Stimulated activated CD4-positive, alpha-beta T cell treated with anti-CD3 and anti-CD28 coated beads, TNF-alpha, amount 100 ng/mL, for 48 hours (primary cell): Measurements from ENCODE around the gene MCTP1.

Experiments
- DNase-seq, 3 donors: peaks; one replicate each; pipeline ENCODE4 v3.0.0-alpha.2; 2020; ENCODE audit warnings: low read depth in 3 of 3

Gene MCTP1

DNA sequence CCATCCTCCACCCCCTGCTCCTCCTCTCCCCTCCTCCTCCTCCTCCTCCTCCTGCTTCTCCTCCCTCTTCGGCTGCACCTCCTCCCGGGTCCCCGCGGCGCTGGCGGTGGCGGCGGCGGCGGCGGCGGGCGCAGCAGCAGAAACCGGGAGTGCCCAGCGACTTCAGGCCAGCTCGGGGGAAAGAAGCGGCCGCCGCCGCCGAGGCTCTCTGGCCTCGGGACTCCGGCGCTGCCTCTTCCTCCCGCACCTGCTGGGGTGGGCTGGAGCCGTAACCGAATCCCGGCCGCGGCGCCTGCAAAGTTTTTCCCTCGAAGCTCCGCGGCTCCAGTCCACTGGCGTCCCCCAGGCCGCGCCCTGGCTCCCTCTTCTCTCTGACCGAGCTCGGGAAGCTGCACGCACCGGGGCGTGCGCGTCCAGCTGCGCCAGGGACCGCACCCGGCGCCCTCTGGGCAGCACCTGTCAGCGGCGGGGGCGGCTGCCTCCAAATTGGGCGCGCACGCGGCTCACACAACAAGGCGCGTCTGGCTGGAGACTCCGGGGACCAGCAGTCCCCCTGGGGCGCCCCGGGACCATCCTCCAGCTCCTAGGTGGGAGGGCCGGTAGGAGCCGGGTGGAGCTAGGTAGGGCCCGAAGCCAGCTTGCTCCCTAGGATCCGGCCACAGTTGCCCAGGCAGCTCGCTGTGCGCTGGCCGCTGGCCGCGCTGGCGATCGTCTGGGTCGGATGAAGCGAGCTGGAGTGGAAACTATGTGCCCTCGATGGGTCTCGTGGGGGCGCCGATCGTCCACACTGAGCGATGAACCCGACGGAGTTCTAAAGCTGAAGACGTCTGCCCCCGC, at the start of gene MCTP1:
Gene MCTP1 (minus strand): TSS at position 523 of the 837 bp plus-strand sequence.
- DNase-seq: no peak

- DNase-seq: no peak
Measured at GRCh38 chr5:95332158-95332557, 47.3 kb upstream of the MCTP1 start.

DNA sequence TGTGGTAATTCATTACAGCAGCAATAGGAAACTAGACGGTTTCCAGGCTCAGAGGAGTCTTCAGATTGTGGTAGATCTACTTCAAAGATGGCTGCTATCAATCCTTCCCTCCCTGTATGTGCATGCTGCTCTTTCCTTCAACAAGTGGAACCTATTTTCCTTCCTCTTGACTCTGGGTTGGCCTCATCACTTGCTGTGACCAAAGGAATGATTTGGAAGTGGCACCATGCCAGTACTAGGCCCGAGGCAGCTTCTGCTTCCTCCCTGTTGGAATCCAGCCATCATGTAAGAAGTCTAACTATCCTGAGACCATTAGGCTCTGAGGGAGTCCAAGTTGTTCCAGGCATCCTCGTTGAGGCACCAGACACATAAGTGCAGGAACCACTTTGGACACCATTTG, 46.5 kb upstream of the MCTP1 start:
- no peak for DNase-seq

DNA sequence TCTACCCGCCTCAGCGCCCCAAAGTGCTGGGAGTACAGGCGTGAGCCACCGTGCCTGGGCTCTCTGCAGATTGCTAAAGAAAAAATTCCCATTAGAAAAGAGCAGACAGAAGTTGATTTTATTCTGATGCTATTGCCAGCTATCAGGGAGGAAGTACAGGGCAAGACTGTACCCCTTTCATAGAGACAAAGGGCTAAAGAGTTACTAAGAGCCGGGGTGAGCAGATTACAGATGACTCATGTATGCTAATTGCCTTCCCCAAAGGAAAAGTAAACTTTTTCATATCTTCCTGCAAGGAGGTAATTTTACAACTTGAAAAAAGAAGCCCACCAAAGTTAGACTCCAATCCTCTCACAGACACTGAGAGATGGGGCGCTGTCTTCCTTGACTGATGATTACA, 42.3 kb upstream of the MCTP1 start:
- DNase-seq: no peak

- DNase-seq: no peak
Measured at GRCh38 chr5:95317687-95318086, 32.8 kb upstream of the MCTP1 start.

- DNase-seq: no peak
Measured at GRCh38 chr5:95317085-95317484, 32.2 kb upstream of the MCTP1 start.

GRCh38 chr5:95304711-95305110, 19.8 kb upstream of the MCTP1 start:
- DNase-seq: no peak

DNA sequence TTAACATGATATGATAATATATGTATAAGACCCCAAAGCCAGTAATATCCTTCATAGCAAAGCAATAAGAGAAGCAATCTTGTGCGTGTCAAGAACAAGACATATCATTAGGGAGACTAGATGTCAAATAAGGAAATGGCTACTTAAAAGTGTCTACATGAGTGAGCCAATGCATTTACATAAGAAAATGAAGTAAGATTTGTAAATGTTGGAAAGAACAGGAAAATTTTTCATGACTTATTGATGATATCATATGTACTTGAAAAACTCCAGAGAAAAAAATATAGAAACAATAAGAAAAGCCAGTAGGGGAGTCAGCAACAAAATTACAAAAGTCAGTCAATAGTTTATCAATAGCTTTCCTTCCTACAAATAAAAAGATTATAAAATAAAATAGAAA, 13.8 kb upstream of the MCTP1 start:
- no peak for DNase-seq

- DNase-seq: no peak
Measured at GRCh38 chr5:95296291-95296690, 11.4 kb upstream of the MCTP1 start.

DNA sequence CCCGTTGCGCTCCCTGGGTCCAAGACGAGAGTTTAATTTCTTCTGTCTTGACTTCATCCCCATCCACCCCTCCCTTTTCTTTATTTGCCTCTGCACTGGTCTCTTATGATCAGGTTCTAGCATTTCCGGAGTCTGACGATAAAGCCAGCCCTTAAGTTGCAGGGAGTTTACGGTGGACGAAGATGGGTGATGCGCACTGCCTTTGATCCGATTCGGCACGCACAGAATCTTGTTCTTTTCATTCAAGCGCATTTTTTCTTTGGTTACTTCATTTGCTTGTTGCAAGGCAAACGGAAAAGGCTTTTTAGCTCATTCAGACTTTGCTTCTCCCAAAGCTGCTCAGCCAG, 488 bp upstream of the MCTP1 start:
- no peak for DNase-seq

DNA sequence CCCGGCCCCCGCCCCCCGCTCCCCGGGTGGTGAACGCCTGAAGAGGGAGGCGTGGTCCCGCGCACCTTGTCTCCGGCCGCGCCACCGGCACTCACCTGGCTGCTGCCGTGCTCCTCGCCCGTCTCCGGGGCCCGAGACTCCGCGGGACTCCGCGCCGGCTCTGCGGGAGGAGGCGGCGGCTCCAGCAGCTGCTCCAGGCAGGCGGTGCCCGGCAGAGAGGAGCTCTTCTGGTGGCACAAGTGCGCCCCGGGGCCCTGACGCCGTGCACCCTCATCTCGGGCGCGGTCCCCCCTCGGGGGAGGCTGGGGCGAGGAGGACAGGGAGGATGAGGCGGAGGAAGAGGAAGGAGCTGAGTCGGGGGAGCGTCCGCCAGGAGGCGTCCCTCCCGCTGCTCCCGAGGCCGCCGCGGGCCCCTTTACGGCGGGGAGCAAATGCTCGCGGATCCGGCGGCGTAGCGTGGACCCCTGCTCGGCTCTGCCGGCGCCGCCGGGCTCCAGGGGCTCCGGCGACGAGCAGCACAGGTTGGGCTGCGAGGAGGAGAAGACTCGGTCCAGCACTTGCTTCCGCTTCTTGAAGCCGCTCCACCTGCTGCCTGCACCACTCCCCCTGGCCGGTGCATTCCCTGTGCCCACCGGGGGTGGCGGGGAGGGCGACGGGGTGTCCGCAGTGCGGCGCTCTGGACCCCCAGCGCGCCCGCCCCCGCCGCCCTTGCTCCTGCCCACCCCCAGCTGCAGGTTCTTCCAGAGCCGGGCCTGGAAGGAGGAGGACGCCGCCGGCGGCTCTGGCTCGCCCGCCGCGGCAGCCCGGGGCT, 928 bp downstream of the MCTP1 start:
- no peak for DNase-seq

- no peak for DNase-seq
Measured at GRCh38 chr5:95283022-95283615, 1.8 kb downstream of the MCTP1 start.

DNA sequence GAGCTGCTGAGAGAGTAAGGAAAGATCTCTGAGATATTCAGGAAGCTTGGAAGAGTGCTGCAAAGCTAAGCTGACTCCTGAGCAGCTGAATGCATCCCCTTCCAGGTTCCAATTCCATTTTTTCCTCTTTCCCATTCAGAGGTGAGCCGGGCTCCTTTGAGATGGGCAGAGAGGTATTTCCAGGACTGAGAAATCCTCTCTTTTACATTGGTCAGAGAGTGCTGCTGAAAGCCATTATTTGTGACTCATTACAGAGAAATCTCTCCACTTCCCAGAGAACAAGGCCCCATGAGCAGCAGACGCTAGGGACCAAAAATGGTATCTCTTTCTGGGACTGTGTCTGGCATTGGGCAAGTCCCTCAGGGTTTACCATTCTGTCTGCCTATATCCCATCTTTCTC, 3.7 kb downstream of the MCTP1 start:
- no peak for DNase-seq

DNA sequence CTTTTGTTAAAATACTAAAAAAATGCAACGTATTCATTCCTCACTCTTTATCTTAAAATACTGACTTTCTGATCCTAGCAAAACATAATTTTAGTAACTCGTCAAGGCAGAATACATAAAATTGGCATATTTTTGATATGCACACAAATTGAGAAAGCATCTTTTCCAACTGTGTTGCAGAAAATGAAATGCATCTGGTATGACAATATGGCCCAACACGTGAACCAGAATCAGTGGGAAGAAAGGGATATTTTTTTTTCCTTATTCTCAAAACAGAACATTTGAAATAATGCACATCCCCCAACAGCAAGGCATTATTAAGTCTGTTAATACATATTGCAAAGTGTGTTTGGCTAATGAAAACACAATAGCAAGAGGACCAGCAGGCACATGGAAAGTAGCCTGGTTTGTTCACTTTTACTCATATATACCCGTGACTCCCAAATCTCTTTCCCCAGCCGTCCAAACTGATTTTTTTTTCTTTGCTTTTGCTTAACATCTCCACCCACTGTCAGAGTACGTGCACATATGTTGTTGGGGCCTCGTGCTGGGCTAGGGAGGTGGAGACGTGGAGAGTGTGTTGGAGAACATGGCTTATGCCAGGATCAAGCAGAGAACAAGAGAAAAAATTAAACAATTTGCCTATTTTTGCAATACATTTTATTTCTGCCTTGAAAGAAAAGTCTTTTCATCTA, 4.3 kb downstream of the MCTP1 start:
- DNase-seq: no peak

- no peak for DNase-seq
Measured at GRCh38 chr5:95274011-95274410, 10.9 kb downstream of the MCTP1 start.

- no peak for DNase-seq
Measured at GRCh38 chr5:95272316-95272929, 12.5 kb downstream of the MCTP1 start.

DNA sequence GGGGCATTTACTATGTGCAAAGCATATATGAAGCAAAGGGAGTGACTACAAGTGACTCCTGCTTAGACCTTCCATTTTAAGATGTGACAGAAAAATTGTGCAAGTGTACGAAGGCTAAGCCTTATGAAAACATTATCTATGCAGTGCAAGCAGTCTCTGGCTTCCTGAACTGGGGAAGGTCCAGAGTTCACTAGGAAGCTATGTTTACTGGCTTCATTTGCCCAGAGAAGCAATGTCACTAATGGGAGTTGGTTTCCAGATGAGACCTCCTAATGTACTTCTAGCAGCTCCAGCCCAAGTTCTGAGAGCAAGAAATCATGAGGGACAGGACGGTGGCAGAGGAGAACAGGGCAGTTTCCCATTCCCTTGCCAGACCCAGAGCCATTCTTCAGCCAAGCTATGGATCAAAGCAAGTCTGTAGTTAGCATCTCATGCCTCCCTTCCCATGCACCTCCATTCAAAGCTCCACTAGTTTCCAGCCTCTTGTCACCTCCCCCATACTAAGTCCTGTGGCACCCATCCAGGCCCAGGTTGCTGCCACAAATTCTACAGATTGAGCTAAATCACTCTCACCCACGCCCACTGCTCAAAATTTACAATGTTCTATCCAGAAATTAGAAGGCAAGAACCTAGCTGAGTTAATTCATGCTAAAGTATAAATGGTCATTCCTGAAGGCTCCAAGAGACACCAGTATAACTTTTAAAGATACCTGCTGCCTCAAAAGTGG, 21.8 kb downstream of the MCTP1 start:
- no peak for DNase-seq

GRCh38 chr5:95261437-95262175, 23.3 kb downstream of the MCTP1 start:
- DNase-seq: no peak

GRCh38 chr5:95256991-95257390, 27.9 kb downstream of the MCTP1 start:
- DNase-seq: no peak

DNA sequence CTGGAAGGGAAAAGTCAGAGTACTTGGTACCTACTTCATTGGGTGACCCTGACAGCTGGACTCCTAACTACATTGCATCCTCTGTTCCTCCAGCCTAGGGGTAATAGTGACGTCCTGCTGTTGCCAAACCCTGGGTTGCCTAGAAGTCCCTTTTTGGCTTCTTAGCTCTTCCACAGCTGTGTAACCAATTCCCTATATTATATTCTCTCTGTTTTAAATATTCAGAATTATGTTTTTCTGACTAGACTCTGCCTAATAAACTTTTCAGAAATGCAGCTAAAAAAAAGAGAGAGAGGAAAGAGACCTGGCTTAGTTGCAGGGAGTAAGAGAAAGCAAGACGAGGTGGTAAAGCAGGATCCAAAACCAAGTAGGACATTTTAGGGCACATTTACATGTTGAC, 28.4 kb downstream of the MCTP1 start:
- DNase-seq: no peak
